Activated CD4-positive, alpha-beta T cell treated with anti-CD3 and anti-CD28 coated beads, Interleukin-2, amount 10 ng/mL, durations not matched to agents 7 days and 5 days (primary cell): ENCODE data around the gene SPTBN4. TPM values are rescaled to one million over a fixed set of nuclear protein-coding genes. Genes with fewer than 3 reads are reported as not detected.

Source experiments
- CTCF ChIA-PET: fragments of 350-600 bp; sonication (Branson Sonifier 250); formaldehyde crosslinking; loops from one replicate; lab custom pipeline; 2021; ENCODE audit warnings: antibody characterized with exemption; lab: Charles Lee
- POLR2A ChIA-PET: fragments of 350-600 bp; sonication (Branson Sonifier 250); formaldehyde crosslinking; loops from one replicate; lab custom pipeline; 2021; ENCODE audit warnings: antibody characterized with exemption; lab: Charles Lee
- DNase-seq: peaks from one replicate; pipeline ENCODE4 v3.0.0-alpha.2; 2020
- H3K27ac Mint-ChIP-seq: one replicate; pipeline ENCODE4 v1.8.0; 2021; ENCODE audit warnings: mild to moderate bottlenecking, moderate library complexity, mixed read lengths
- H3K27me3 Mint-ChIP-seq: one replicate; pipeline ENCODE4 v1.8.0; 2021; ENCODE audit warnings: mixed read lengths
- H3K36me3 Mint-ChIP-seq: one replicate; pipeline ENCODE4 v1.8.0; 2021; ENCODE audit warnings: low read depth, mixed read lengths
- H3K4me1 Mint-ChIP-seq: one replicate; pipeline ENCODE4 v1.8.0; 2021; ENCODE audit warnings: mixed read lengths
- H3K4me3 Mint-ChIP-seq: one replicate; pipeline ENCODE4 v1.8.0; 2021; ENCODE audit warnings: mild to moderate bottlenecking, moderate library complexity, mixed read lengths
- H3K9me3 Mint-ChIP-seq: one replicate; pipeline ENCODE4 v1.8.0; 2021; ENCODE audit warnings: mixed read lengths
- total RNA-seq, 2 experiments: library from RNA; stranded (reverse); gene quantifications; one replicate each; pipeline ENCODE4 v1.2.3, GENCODE V29; 2021

SPTBN4 gene
- total RNA-seq, 2 experiments from 2014 or later: 0.23 to 0.50 TPM

DNA sequence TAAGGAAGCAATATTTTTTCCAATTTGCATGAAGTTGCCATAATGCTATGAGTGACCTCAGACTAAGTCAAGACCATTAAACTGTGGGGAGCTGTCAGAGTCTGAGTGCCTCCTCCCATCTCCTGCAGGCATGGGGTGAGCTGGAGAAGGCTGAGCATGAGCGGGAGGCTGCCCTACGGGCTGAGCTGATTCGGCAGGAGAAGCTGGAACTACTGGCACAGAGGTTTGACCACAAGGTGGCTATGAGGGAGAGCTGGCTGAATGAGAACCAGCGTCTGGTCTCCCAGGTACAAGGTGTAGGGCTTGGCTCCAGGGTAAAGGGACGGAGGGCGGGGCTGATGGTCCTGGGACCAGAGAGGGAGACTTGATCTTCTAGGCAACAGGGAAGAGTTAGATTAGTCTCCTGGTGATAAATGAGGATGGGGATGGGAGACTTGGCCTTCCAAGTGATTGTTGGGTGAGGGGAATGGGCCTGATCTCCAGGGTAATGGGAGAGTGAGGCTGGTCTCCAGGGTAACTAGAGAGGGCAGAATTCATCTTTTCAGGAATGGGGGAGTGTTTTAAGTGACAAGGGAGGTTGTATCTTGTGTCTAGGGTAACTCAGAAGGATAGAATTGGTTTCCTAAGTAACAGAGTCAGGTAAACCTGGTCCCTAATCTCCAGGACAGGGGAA lies 36.0 kb downstream of the SPTBN4 start:
- POLR2A ChIA-PET: no interaction called here
- Mint-ChIP-seq H3K27me3 (peaks cover 2% of the 10 kb centered on the region), H3K4me3 (no peak overlapping the region), H3K27ac (no peak overlapping the region), H3K9me3 (no peaks in the 10 kb centered on the region), H3K4me1 (no peaks in the 10 kb centered on the region), H3K36me3 (no peaks in the 10 kb centered on the region)
- CTCF ChIA-PET: no interaction called here
- no peak for DNase-seq

GRCh38 chr19:40503320-40503695 lies 36.5 kb downstream of the SPTBN4 start:
- Mint-ChIP-seq H3K9me3 (no peaks in the 10 kb centered on the region), H3K27ac (no peak overlapping the region), H3K27me3 (peaks cover 2% of the 10 kb centered on the region), H3K4me1 (no peaks in the 10 kb centered on the region), H3K36me3 (no peaks in the 10 kb centered on the region), H3K4me3 (no peak overlapping the region)
- no peak for DNase-seq
- ChIA-PET CTCF (no interaction called here), POLR2A (no interaction called here)

DNA sequence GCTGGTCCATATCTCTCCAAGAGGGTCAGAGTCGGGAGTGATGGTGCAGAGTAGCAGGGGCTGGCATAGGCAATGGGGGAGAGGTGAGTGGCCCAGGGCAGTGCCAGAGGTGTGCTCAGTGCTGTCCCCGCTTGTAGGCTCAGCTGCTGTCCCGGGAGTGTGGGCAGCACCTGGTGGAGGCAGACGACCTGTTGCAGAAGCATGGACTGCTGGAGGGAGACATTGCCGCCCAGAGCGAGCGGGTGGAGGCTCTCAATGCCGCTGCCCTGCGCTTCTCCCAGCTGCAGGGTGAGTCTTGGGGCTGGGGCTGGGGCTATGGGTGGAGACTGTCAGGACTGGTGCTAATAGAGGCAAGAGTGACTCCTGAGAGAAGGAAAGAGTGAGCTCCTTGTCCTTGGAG lies 39.3 kb downstream of the SPTBN4 start:
- no peaks in the 10 kb centered on the region for H3K4me1 Mint-ChIP-seq
- no peak overlapping the region for H3K4me3 Mint-ChIP-seq
- POLR2A ChIA-PET: no interaction called here
- no peak for DNase-seq
- CTCF ChIA-PET: no interaction called here
- H3K36me3 Mint-ChIP-seq: no peaks in the 10 kb centered on the region
- no peaks in the 10 kb centered on the region for H3K9me3 Mint-ChIP-seq
- H3K27ac Mint-ChIP-seq: no peak overlapping the region
- peaks cover 10% of the 10 kb centered on the region for H3K27me3 Mint-ChIP-seq

DNA sequence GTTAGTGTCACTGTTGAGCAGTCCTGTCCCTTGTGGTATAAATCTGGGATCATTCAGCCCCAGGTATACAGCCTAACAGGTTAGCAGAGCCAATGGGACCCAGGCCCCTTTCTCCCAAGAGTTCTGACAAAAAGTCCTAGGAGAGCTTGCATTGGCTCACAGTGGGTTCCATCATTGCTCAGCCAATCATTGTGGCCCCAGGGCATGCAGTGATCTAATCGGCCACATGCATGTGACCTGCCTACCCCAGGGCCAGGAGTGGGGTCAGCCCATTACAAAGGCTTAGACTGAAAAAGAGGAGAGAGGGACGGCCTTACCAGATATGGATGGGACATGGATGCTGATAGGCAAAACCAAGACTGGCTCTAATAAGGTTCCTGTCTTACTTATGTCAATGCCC lies 41.1 kb downstream of the SPTBN4 start:
- POLR2A ChIA-PET: no interaction called here
- CTCF ChIA-PET: no interaction called here
- Mint-ChIP-seq H3K4me3 (no peak overlapping the region), H3K27ac (no peak overlapping the region), H3K36me3 (no peaks in the 10 kb centered on the region), H3K4me1 (peaks cover 2% of the 10 kb centered on the region), H3K9me3 (no peaks in the 10 kb centered on the region), H3K27me3 (peaks cover 25% of the 10 kb centered on the region)
- DNase-seq: no peak

- Mint-ChIP-seq H3K4me3 (no peak overlapping the region), H3K27ac (no peak overlapping the region), H3K36me3 (no peaks in the 10 kb centered on the region), H3K27me3 (peaks cover 31% of the 10 kb centered on the region), H3K9me3 (no peaks in the 10 kb centered on the region), H3K4me1 (peaks cover 2% of the 10 kb centered on the region)
- DNase-seq: no peak
- ChIA-PET CTCF (no interaction called here), POLR2A (no interaction called here)
These were observed 42.0 kb downstream of the SPTBN4 start for GRCh38 chr19:40508739-40509260.

GRCh38 chr19:40510526-40511115 lies 43.8 kb downstream of the SPTBN4 start:
- DNase-seq: no peak
- H3K9me3 Mint-ChIP-seq: no peaks in the 10 kb centered on the region
- H3K4me1 Mint-ChIP-seq: peaks cover 2% of the 10 kb centered on the region
- no peaks in the 10 kb centered on the region for H3K36me3 Mint-ChIP-seq
- H3K27ac Mint-ChIP-seq: no peak overlapping the region
- peaks cover 38% of the 10 kb centered on the region for H3K27me3 Mint-ChIP-seq
- ChIA-PET CTCF (interaction anchor here (1.1 kb wide), 1 partner anchor 124 kb away, joined by 4 read pairs; no protein-coding TSS in a partner anchor), POLR2A (no interaction called here)
- no peak overlapping the region for H3K4me3 Mint-ChIP-seq

GRCh38 chr19:40511487-40511886 lies 44.7 kb downstream of the SPTBN4 start:
- no peak for DNase-seq
- H3K4me1 Mint-ChIP-seq: peaks cover 2% of the 10 kb centered on the region
- H3K27me3 Mint-ChIP-seq: peaks cover 38% of the 10 kb centered on the region
- ChIA-PET POLR2A (no interaction called here), CTCF (interaction anchor here (1.1 to 1.5 kb wide), 2 partner anchors 11 to 123 kb away, joined by 4 read pairs; no protein-coding TSS in a partner anchor)
- no peaks in the 10 kb centered on the region for H3K36me3 Mint-ChIP-seq
- no peak overlapping the region for H3K27ac Mint-ChIP-seq
- H3K9me3 Mint-ChIP-seq: no peaks in the 10 kb centered on the region
- H3K4me3 Mint-ChIP-seq: no peak overlapping the region

DNA sequence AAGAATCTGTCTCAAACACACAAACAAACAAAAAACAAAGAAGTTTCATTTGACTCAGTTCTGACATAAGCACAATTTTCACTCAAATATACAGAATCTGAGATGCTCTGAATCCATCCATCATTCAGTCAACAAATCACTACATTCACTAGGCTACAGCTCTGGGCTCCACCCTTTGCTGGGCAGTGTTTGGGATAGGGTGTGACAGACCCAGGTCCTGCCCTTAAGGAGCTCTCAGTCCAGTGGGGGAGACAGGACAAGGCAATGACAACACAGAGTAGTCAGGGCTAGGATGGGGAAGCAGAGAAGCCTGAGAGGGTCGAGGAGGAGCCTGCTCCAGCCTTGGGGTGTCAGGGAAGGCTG lies 45.3 kb downstream of the SPTBN4 start:
- CTCF ChIA-PET: interaction anchor here (1.5 kb wide), 1 partner anchor 12 kb away, joined by 4 read pairs; no protein-coding TSS in a partner anchor
- Mint-ChIP-seq H3K4me3 (no peak overlapping the region), H3K36me3 (no peaks in the 10 kb centered on the region), H3K27me3 (peaks cover 38% of the 10 kb centered on the region), H3K4me1 (peaks cover 2% of the 10 kb centered on the region), H3K9me3 (no peaks in the 10 kb centered on the region), H3K27ac (no peak overlapping the region)
- POLR2A ChIA-PET: no interaction called here
- DNase-seq: no peak

DNA sequence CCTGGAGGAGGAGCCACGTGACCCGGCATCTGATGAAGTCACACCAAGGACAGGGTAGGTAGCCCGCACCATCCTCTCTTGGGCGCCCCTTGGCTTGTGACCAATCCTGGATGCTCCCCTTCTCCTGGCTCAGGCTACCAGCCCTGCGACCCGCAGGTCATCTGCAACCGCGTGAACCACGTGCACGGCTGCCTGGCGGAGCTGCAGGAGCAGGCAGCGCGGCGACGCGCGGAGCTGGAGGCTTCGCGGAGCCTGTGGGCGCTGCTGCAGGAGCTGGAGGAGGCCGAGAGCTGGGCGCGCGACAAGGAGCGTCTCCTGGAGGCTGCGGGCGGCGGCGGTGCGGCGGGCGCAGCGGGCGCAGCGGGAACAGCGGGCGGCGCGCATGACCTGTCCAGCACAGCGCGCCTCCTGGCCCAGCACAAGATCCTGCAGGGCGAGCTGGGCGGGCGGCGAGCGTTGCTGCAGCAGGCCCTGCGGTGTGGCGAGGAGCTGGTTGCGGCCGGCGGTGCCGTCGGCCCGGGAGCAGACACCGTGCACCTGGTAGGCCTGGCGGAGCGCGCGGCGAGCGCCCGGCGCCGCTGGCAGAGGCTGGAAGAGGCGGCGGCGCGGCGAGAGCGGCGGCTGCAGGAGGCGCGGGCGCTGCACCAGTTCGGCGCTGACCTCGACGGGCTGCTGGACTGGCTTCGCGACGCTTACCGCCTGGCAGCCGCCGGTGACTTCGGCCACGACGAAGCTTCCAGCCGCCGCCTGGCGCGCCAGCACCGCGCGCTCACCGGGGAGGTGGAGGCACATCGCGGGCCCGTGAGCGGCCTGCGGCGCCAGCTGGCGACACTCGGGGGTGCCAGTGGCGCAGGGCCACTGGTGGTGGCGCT lies 45.9 kb downstream of the SPTBN4 start:
- Mint-ChIP-seq H3K27ac (no peak overlapping the region), H3K27me3 (peaks cover 38% of the 10 kb centered on the region), H3K36me3 (no peaks in the 10 kb centered on the region), H3K4me3 (no peak overlapping the region), H3K4me1 (peaks cover 2% of the 10 kb centered on the region), H3K9me3 (no peaks in the 10 kb centered on the region)
- CTCF ChIA-PET: interaction anchor here (1.5 to 1.8 kb wide), 2 partner anchors 11 to 12 kb away, joined by 4 to 5 read pairs; no protein-coding TSS in a partner anchor
- DNase-seq: no peak
- POLR2A ChIA-PET: no interaction called here

GRCh38 chr19:40513345-40513678 lies 46.5 kb downstream of the SPTBN4 start:
- Mint-ChIP-seq H3K27me3 (peaks cover 38% of the 10 kb centered on the region), H3K9me3 (no peaks in the 10 kb centered on the region), H3K4me3 (no peak overlapping the region), H3K27ac (no peak overlapping the region), H3K4me1 (peaks cover 2% of the 10 kb centered on the region), H3K36me3 (no peaks in the 10 kb centered on the region)
- CTCF ChIA-PET: interaction anchor here (1.8 kb wide), 1 partner anchor 10 kb away, joined by 5 read pairs; no protein-coding TSS in a partner anchor
- POLR2A ChIA-PET: no interaction called here
- no peak for DNase-seq

- Mint-ChIP-seq H3K36me3 (no peaks in the 10 kb centered on the region), H3K4me1 (peaks cover 2% of the 10 kb centered on the region), H3K9me3 (no peaks in the 10 kb centered on the region), H3K4me3 (no peak overlapping the region), H3K27me3 (peaks cover 38% of the 10 kb centered on the region), H3K27ac (no peak overlapping the region)
- CTCF ChIA-PET: interaction anchor here (0.5 to 1.8 kb wide), 2 partner anchors 10 to 88 kb away, joined by 3 to 5 read pairs; no protein-coding TSS in a partner anchor
- no peak for DNase-seq
- POLR2A ChIA-PET: no interaction called here
These were observed 47.0 kb downstream of the SPTBN4 start for GRCh38 chr19:40513741-40514315.

DNA sequence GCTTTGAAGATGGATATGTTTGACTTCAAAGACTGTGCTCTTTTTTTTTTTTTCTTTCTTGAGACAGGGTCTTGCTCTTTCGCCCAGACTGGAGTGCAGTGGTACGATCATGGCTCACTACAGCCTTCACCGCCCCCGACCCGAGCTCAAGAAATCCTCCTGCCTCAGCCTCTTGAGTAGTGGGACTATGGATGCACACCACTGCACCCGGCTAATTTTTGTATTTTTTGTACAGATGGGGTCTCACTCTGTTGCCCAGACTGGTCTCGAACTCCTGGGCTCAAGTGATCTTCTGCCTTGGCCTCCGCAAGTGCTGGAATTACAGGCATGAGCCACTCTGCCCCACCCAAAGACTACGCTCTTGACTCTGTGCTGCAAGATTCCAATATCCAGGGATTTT lies 50.4 kb downstream of the SPTBN4 start:
- DNase-seq: no peak
- peaks cover 35% of the 10 kb centered on the region for H3K27me3 Mint-ChIP-seq
- CTCF ChIA-PET: interaction anchor here (1.3 kb wide), 1 partner anchor 12 kb away, joined by 3 read pairs; no protein-coding TSS in a partner anchor

More for the DNA sequence above, 50.4 kb downstream of the SPTBN4 start:
- Mint-ChIP-seq H3K36me3 (no peaks in the 10 kb centered on the region), H3K4me3 (no peak overlapping the region), H3K4me1 (peaks cover 4% of the 10 kb centered on the region), H3K9me3 (no peaks in the 10 kb centered on the region), H3K27ac (no peak overlapping the region)
- POLR2A ChIA-PET: no interaction called here
